ENCODE data around the gene EIF4E1B.

EIF4E1B gene

GRCh38 chr5:176606875-176607274 is 23.6 kb upstream of the EIF4E1B start:
- no peak for DNase-seq

- DNase-seq = no peak
Measured at GRCh38 chr5:176608142-176608705, 22.3 kb upstream of the EIF4E1B start.

GRCh38 chr5:176608937-176609723 is 21.3 kb upstream of the EIF4E1B start:
- no peak for DNase-seq

GRCh38 chr5:176609724-176610434 is 20.6 kb upstream of the EIF4E1B start, which contains the start of gene GPRIN1:
TSS of gene GPRIN1 (minus strand) at chr5:176610156. CDS start at chr5:176599834, 10,322 bp downstream.
- peak; percentile 34 for DNase-seq

GRCh38 chr5:176610435-176610773 is 20.1 kb upstream of the EIF4E1B start:
- no peak for DNase-seq

- peak; percentile 74 for DNase-seq
Measured at GRCh38 chr5:176611435-176611834, 19.0 kb upstream of the EIF4E1B start.

GRCh38 chr5:176612008-176612407 is 18.5 kb upstream of the EIF4E1B start:
- DNase-seq = no peak

GRCh38 chr5:176612855-176613254 is 17.6 kb upstream of the EIF4E1B start:
- no peak for DNase-seq

GRCh38 chr5:176614805-176615478 is 15.5 kb upstream of the EIF4E1B start:
- peak; percentile 60 for DNase-seq

- DNase-seq = no peak
Measured at GRCh38 chr5:176616511-176616910, 14.0 kb upstream of the EIF4E1B start.

GRCh38 chr5:176618783-176619182 is 11.7 kb upstream of the EIF4E1B start:
- DNase-seq = no peak

GRCh38 chr5:176619203-176619568 is 11.3 kb upstream of the EIF4E1B start:
- DNase-seq = peak; percentile 72

- DNase-seq = no peak
Measured at GRCh38 chr5:176619569-176620332, 10.7 kb upstream of the EIF4E1B start.

GRCh38 chr5:176620333-176620981 is 10.0 kb upstream of the EIF4E1B start:
- no peak for DNase-seq

- no peak for DNase-seq
Measured at GRCh38 chr5:176621661-176622079, 8.8 kb upstream of the EIF4E1B start.

- no peak for DNase-seq
Measured at GRCh38 chr5:176624142-176624541, 6.3 kb upstream of the EIF4E1B start.

GRCh38 chr5:176624938-176625337 is 5.5 kb upstream of the EIF4E1B start:
- DNase-seq = no peak

GRCh38 chr5:176625512-176625911 is 5.0 kb upstream of the EIF4E1B start:
- DNase-seq = no peak

GRCh38 chr5:176625966-176626875 is 4.3 kb upstream of the EIF4E1B start:
- DNase-seq = no peak

GRCh38 chr5:176626876-176627236 is 3.6 kb upstream of the EIF4E1B start:
- no peak for DNase-seq

GRCh38 chr5:176627582-176627981 is 2.9 kb upstream of the EIF4E1B start:
- DNase-seq = no peak
